IMR-90 (cell line): ENCODE data around the gene LRP1-AS. TPM values are rescaled to one million over a fixed set of nuclear protein-coding genes. Genes with fewer than 3 reads are reported as not detected.

Source experiments
- ATAC-seq: fragments of 200-7000 bp; cut with Tn5 transposase; 2 replicates; pipeline ENCODE4 v1.9.1; 2020; ENCODE audit warnings: low read depth, mild to moderate bottlenecking, moderate library complexity
- BruUV-seq: library from RNA; stranded (reverse); fragments of 400-500 nt; replicated peaks from 2 replicates; lab custom pipeline; 2021; lab: Mats Ljungman, UMichigan
- CTCF ChIA-PET: fragments of 300-600 bp; formaldehyde crosslinking; extraction: SDS; loops from one replicate; lab custom pipeline; 2021; ENCODE audit warnings: antibody characterized with exemption; lab: Yijun Ruan, JAX
- POLR2A ChIA-PET: fragments of 300-600 bp; sonication (Branson Sonifier 250); formaldehyde crosslinking; loops from one replicate; lab custom pipeline; 2022; ENCODE audit warnings: antibody characterized with exemption; ENCODE audit not compliant: unreplicated experiment; lab: Charles Lee
- DNase-seq: peaks from one replicate; pipeline ENCODE4 v3.0.0; 2013
- H2AFZ ChIP-seq: replicated peaks from 2 replicates; pipeline ENCODE3; 2013; ENCODE audit warnings: low read length, mild to moderate bottlenecking; ENCODE audit not compliant: poor library complexity
- H2AK5ac ChIP-seq: 2 replicates; pipeline ENCODE4 v1.6.1; 2013; ENCODE audit warnings: low read depth, low read length, inconsistent platforms
- H2AK9ac ChIP-seq: replicated peaks from 2 replicates; pipeline ENCODE3; 2013; ENCODE audit warnings: mild to moderate bottlenecking, low read depth, low read length, moderate library complexity; ENCODE audit not compliant: poor library complexity
- H2BK120ac ChIP-seq: 2 replicates; pipeline ENCODE4 v1.6.1; 2013; ENCODE audit warnings: low read depth, low read length, inconsistent platforms
- H2BK15ac ChIP-seq: 3 replicates; pipeline ENCODE4 v1.6.1; 2013; ENCODE audit warnings: low read depth, low read length, inconsistent platforms
- H2BK20ac ChIP-seq: 2 replicates; pipeline ENCODE4 v1.6.1; 2013; ENCODE audit warnings: low read depth, mild to moderate bottlenecking, inconsistent platforms, low read length, moderate library complexity
- H2BK5ac ChIP-seq: 2 replicates; pipeline ENCODE4 v1.6.1; 2013; ENCODE audit warnings: mild to moderate bottlenecking, low read depth, low read length, inconsistent platforms; ENCODE audit not compliant: poor library complexity, severe bottlenecking
- H3K14ac ChIP-seq: replicated peaks from 2 replicates; pipeline ENCODE4 v1.6.1; 2013; ENCODE audit warnings: low read depth, low read length, inconsistent platforms
- H3K18ac ChIP-seq: 2 replicates; pipeline ENCODE4 v1.6.1; 2013; ENCODE audit warnings: low read depth, low read length, control low read depth
- H3K23ac ChIP-seq: 2 replicates; pipeline ENCODE4 v1.6.1; 2013; ENCODE audit warnings: low read depth, low read length, inconsistent platforms
- H3K27ac ChIP-seq: 2 replicates; pipeline ENCODE4 v1.5.1; 2013; ENCODE audit warnings: mild to moderate bottlenecking, control low read depth, low read length; ENCODE audit not compliant: insufficient read depth
- H3K27me3 ChIP-seq: 2 replicates; pipeline ENCODE4 v1.6.1; 2013; ENCODE audit warnings: low read length; ENCODE audit not compliant: control insufficient read depth, insufficient read depth
- H3K36me3 ChIP-seq: 2 replicates; pipeline ENCODE4 v1.6.1; 2013; ENCODE audit warnings: low read length, mixed read lengths; ENCODE audit not compliant: control insufficient read depth, insufficient read depth
- H3K4ac ChIP-seq: 2 replicates; pipeline ENCODE4 v1.6.1; 2013; ENCODE audit warnings: low read depth, low read length, inconsistent platforms
- H3K4me1 ChIP-seq: 2 replicates; pipeline ENCODE4 v1.6.1; 2013; ENCODE audit warnings: low read length, mixed read lengths; ENCODE audit not compliant: control insufficient read depth, insufficient read depth
- H3K4me2 ChIP-seq: 2 replicates; pipeline ENCODE4 v1.6.1; 2013; ENCODE audit warnings: low read depth, mild to moderate bottlenecking, control low read depth, low read length, moderate library complexity
- H3K4me3 ChIP-seq: 2 replicates; pipeline ENCODE4 v1.5.1; 2013; ENCODE audit warnings: low read depth, mild to moderate bottlenecking, control low read depth, low read length, moderate library complexity; ENCODE audit not compliant: insufficient read depth
- H3K56ac ChIP-seq: 2 replicates; pipeline ENCODE4 v1.6.1; 2013; ENCODE audit warnings: low read length, inconsistent platforms; ENCODE audit not compliant: insufficient read depth; ENCODE audit errors: extremely low read depth
- H3K79me1 ChIP-seq, 2 experiments: 2 replicates each; pipeline ENCODE4 v1.6.1; 2013; ENCODE audit warnings: low read length in 2 of 2, inconsistent platforms in 1 of 2, low read depth in 1 of 2
- H3K9ac ChIP-seq: 2 replicates; pipeline ENCODE4 v1.6.1; 2013; ENCODE audit warnings: low read depth, low read length, control low read depth
- H3K9me1 ChIP-seq: 2 replicates; pipeline ENCODE4 v1.6.1; 2013; ENCODE audit warnings: low read length, inconsistent platforms; ENCODE audit not compliant: insufficient read depth
- H3K9me3 ChIP-seq: 2 replicates; pipeline ENCODE4 v1.6.1; 2013; ENCODE audit warnings: low read length; ENCODE audit not compliant: control insufficient read depth, insufficient read depth
- H4K20me1 ChIP-seq: 2 replicates; pipeline ENCODE4 v1.6.1; 2013; ENCODE audit warnings: low read length, inconsistent platforms; ENCODE audit not compliant: insufficient read depth
- H4K5ac ChIP-seq: 2 replicates; pipeline ENCODE4 v1.6.1; 2013; ENCODE audit warnings: mild to moderate bottlenecking, low read depth, low read length, control low read depth
- H4K8ac ChIP-seq, 2 experiments: 2 replicates each; pipeline ENCODE4 v1.6.1; 2013; ENCODE audit warnings: low read depth in 2 of 2, low read length in 2 of 2, control low read depth in 1 of 2, inconsistent platforms in 1 of 2
- H4K91ac ChIP-seq: 2 replicates; pipeline ENCODE4 v1.6.1; 2013; ENCODE audit warnings: low read depth, low read length, inconsistent platforms; ENCODE audit not compliant: insufficient read depth
- CEBPB ChIP-seq: IDR thresholded peaks from 2 replicates; pipeline ENCODE4 v1.6.1; 2012; ENCODE audit warnings: low read depth, low read length, improper control_type of control experiment
- POLR2A ChIP-seq: IDR thresholded peaks from 2 replicates; pipeline ENCODE4 v1.6.1; 2012; ENCODE audit warnings: mild to moderate bottlenecking, low read depth, low read length
- RFX5 ChIP-seq: IDR thresholded peaks from 2 replicates; pipeline ENCODE4 v1.8.0; 2012; ENCODE audit warnings: low read depth, mild to moderate bottlenecking, low read length, moderate library complexity
- SMC3 ChIP-seq: fragments of 150-350 bp; IDR thresholded peaks from 2 replicates; pipeline ENCODE4 v1.6.1; 2016; ENCODE audit warnings: low read depth, mild to moderate bottlenecking, antibody characterized with exemption, low read length, moderate library complexity
- WGBS, 2 experiments: methylation state at CpG; one replicate each; pipeline versions ENCODE4 v1.1.5 to v1.1.7; 2013; ENCODE audit warnings: missing lambda C conversion rate in 2 of 2; ENCODE audit not compliant: insufficient read length in 1 of 2; ENCODE audit errors: extremely low coverage in 2 of 2; 5-methylcytosine and 5-hydroxymethylcytosine counted together
- dilution Hi-C: fragments of 300-500 bp; cut with HindIII; formaldehyde crosslinking; loops from one replicate; pipeline ENCODE4 v1.14.3; 2018; ENCODE audit warnings: low sequenced_read_pairs; ENCODE audit not compliant: unreplicated experiment
- in situ Hi-C: fragments of 300-500 bp; cut with MboI; formaldehyde crosslinking; loops from 3 replicates; pipeline ENCODE4 v1.14.3; 2019; ENCODE audit warnings: low sequenced_read_pairs, inconsistent platforms, mixed read lengths
- intact Hi-C: fragments of 100-400 bp; cut with micrococcal nuclease; formaldehyde crosslinking; loops from 2 replicates; pipeline ENCODE4 v1.10.0; 2022
- polyA plus RNA-seq, 3 experiments: library from polyadenylated mRNA; depleted of rRNA; stranded (reverse); fragments of >200 nt; gene quantifications; 2 replicates each; pipeline ENCODE4 v1.2.3, GENCODE V29; 2012; ENCODE audit warnings: low replicate concordance in 1 of 3
- total RNA-seq: library from RNA; depleted of rRNA; stranded (reverse); fragments of >200 nt; gene quantifications from 2 replicates; pipeline ENCODE4 v1.2.3, GENCODE V29; 2012
- TF ChIP-seq, protein P1 (sequence below): conservative IDR thresholded peaks from 2 replicates; pipeline ENCODE4 v1.5.1; 2012; ENCODE audit warnings: mild to moderate bottlenecking, low read depth, low read length, improper control_type of control experiment

The LRP1-AS gene
- total and polyA plus RNA-seq, 2 of the 4 experiments (the other 2 are of a cell fraction) = not detected

GRCh38 chr12:57131896-57132744, 15.3 kb downstream of the LRP1-AS start:
- H4K20me1 ChIP-seq = peaks cover 71% of the 10 kb centered on the region
- peak overlapping the region; percentile 61; the same call in 1 of the 3 replicates for H2BK15ac ChIP-seq
- H3K4me2 ChIP-seq = peak overlapping the region; percentile 96
- H3K4me1 ChIP-seq = peaks cover 46% of the 10 kb centered on the region
- ChIA-PET POLR2A (interaction anchor here (0.6 kb wide), 1 partner anchor 43 kb away, joined by 3 read pairs; the partner anchor contains the start of gene NAB2), CTCF (interaction anchor here (0.8 to 0.9 kb wide), 2 partner anchors 8 to 12 kb away, joined by 3 read pairs; no protein-coding TSS in a partner anchor)
- peak overlapping the region; percentile 88 for H2AK5ac ChIP-seq
- H3K18ac ChIP-seq = peak overlapping the region; percentile 1; the same call in 1 of the 2 replicates
- H3K23ac ChIP-seq = peak overlapping the region; percentile 89
- in situ Hi-C loops = no loop called here
- peak overlapping the region; percentile 60 for H2AK9ac ChIP-seq
- H3K4me3 ChIP-seq = no peak overlapping the region
- H3K27ac ChIP-seq = peak overlapping the region; percentile 75
- H2BK5ac ChIP-seq = peak overlapping the region; percentile 50
- H2BK120ac ChIP-seq = peak overlapping the region; percentile 42
- DNase-seq (no peak), ATAC-seq (no peak)
- no TSS peak for BruUV-seq
- intact Hi-C loops = no loop called here
- peaks cover 30 to 74% of the 10 kb centered on the region in 2 experiments; a peak in 3 of 4 replicates for H3K79me1 ChIP-seq
- H3K27me3 ChIP-seq = no peaks in the 10 kb centered on the region
- H3K56ac ChIP-seq = peak overlapping the region; percentile 78; the same call in 1 of the 2 replicates
- H4K8ac ChIP-seq = peak overlapping the region in 1 of 2 experiments; percentile 52; a peak in 2 of 4 replicates
- TF ChIP-seq RFX5 (no peak), CEBPB (no peak), POLR2A (no peak), SMC3 (no peak)
- TF ChIP-seq, protein P1, sequence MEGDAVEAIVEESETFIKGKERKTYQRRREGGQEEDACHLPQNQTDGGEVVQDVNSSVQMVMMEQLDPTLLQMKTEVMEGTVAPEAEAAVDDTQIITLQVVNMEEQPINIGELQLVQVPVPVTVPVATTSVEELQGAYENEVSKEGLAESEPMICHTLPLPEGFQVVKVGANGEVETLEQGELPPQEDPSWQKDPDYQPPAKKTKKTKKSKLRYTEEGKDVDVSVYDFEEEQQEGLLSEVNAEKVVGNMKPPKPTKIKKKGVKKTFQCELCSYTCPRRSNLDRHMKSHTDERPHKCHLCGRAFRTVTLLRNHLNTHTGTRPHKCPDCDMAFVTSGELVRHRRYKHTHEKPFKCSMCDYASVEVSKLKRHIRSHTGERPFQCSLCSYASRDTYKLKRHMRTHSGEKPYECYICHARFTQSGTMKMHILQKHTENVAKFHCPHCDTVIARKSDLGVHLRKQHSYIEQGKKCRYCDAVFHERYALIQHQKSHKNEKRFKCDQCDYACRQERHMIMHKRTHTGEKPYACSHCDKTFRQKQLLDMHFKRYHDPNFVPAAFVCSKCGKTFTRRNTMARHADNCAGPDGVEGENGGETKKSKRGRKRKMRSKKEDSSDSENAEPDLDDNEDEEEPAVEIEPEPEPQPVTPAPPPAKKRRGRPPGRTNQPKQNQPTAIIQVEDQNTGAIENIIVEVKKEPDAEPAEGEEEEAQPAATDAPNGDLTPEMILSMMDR = no peak
- H3K4ac ChIP-seq = peak overlapping the region; percentile 75
- H4K91ac ChIP-seq = peak overlapping the region; percentile 36
- 23% methylated on average over 3 of the region's 9 CpGs; no CpG with 5 or more reads in 1 of the 2 experiments for WGBS, 2 experiments
- no peaks in the 10 kb centered on the region for H3K9me3 ChIP-seq
- H3K9ac ChIP-seq = peak overlapping the region; percentile 99
- H2BK20ac ChIP-seq = 0 out of 2 replicates have a peak overlapping the region, but pooled peaks have one; percentile 42
- peaks cover 20% of the 10 kb centered on the region; the same call in 1 of the 2 replicates for H3K36me3 ChIP-seq
- H3K14ac ChIP-seq = peak overlapping the region; percentile 94
- H4K5ac ChIP-seq = no peak overlapping the region; the same call in 1 of the 2 replicates
- no peak overlapping the region for H2AFZ ChIP-seq
- dilution Hi-C loops = no loop called here
- H3K9me1 ChIP-seq = peaks cover 25% of the 10 kb centered on the region
